Glutamatergic neuron (in vitro differentiated cells): Measurements from ENCODE around the gene ABCA12. TPM values are rescaled to one million over a fixed set of nuclear protein-coding genes. Genes with fewer than 3 reads are reported as not detected.

ENCODE experiments used
- DNase-seq: peaks from one replicate; pipeline ENCODE4 v3.0.0; 2022
- H3K27ac Mint-ChIP-seq: one replicate; pipeline ENCODE4 v1.8.0; 2020; ENCODE audit warnings: mild to moderate bottlenecking, mixed read lengths, inconsistent platforms; ENCODE audit not compliant: unreplicated experiment
- H3K27me3 Mint-ChIP-seq: one replicate; pipeline ENCODE4 v1.8.0; 2020; ENCODE audit warnings: mild to moderate bottlenecking, moderate library complexity, mixed read lengths, inconsistent platforms; ENCODE audit not compliant: unreplicated experiment
- H3K36me3 Mint-ChIP-seq: one replicate; pipeline ENCODE4 v1.8.0; 2020; ENCODE audit warnings: mild to moderate bottlenecking, mixed read lengths, inconsistent platforms; ENCODE audit not compliant: unreplicated experiment
- H3K4me1 Mint-ChIP-seq: one replicate; pipeline ENCODE4 v1.8.0; 2020; ENCODE audit warnings: mild to moderate bottlenecking, low read depth, mixed read lengths, inconsistent platforms; ENCODE audit not compliant: unreplicated experiment
- H3K4me3 Mint-ChIP-seq: one replicate; pipeline ENCODE4 v1.8.0; 2020; ENCODE audit warnings: mild to moderate bottlenecking, mixed read lengths, inconsistent platforms; ENCODE audit not compliant: unreplicated experiment
- H3K9me3 Mint-ChIP-seq: one replicate; pipeline ENCODE4 v1.8.0; 2020; ENCODE audit warnings: mild to moderate bottlenecking, moderate library complexity, mixed read lengths, inconsistent platforms; ENCODE audit not compliant: unreplicated experiment
- total RNA-seq: library from RNA; stranded (reverse); fragmentation: NEBNext Ultra II Directional; extraction: Animal tissue kit (Norgen Biotek cat#: 25700); gene quantifications from one replicate; pipeline ENCODE4 v1.2.1, GENCODE V29; 2021; ENCODE audit not compliant: unreplicated experiment
- TF ChIP-seq, protein P1 (sequence below): fragments of 200-600 bp; sonication (generic); IDR thresholded peaks from one replicate; pipeline ENCODE4 v1.5.0; 2021; ENCODE audit not compliant: partially characterized antibody, unreplicated experiment

Gene ABCA12
- total RNA-seq, 1 donor from 2014 or later: 0.37 TPM

DNA sequence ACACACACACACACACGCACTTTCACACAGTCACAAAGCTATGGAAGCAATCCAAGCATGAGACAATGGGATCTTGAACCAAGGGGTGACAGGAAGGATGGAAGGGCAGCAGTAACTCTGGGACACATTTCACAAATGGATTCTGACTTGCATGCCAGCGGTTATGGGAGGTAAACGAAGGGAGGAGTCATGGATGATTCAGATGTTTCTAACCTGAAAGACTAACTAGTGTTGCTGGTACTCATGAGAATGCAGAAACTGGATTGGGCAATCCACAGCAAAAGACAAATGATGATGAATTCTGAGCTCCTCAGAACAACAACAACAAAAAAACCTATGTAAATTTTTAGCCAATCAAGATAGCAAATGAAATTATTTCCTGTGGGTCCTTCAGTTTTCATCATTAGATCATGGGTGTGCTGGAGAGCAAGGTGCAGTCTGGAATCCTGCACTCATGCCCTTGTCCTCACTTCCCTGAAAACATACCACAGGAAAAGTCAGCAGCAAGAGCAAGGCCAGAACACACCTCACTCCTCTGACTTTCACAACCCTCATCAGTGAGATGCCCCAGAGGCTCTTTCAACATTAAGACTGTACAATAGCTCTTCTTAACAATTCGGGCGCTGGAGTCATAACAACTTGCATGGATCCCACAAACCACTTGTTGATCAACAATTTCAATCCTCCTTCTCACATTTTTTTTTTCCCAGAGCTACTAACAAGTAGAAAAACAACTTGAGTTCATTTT, 32.6 kb downstream of the ABCA12 start:
- H3K4me3 Mint-ChIP-seq: no peak overlapping the region
- H3K27me3 Mint-ChIP-seq: peaks cover under 1% of the 10 kb centered on the region
- TF ChIP-seq, protein P1, sequence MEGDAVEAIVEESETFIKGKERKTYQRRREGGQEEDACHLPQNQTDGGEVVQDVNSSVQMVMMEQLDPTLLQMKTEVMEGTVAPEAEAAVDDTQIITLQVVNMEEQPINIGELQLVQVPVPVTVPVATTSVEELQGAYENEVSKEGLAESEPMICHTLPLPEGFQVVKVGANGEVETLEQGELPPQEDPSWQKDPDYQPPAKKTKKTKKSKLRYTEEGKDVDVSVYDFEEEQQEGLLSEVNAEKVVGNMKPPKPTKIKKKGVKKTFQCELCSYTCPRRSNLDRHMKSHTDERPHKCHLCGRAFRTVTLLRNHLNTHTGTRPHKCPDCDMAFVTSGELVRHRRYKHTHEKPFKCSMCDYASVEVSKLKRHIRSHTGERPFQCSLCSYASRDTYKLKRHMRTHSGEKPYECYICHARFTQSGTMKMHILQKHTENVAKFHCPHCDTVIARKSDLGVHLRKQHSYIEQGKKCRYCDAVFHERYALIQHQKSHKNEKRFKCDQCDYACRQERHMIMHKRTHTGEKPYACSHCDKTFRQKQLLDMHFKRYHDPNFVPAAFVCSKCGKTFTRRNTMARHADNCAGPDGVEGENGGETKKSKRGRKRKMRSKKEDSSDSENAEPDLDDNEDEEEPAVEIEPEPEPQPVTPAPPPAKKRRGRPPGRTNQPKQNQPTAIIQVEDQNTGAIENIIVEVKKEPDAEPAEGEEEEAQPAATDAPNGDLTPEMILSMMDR: no peak
- H3K4me1 Mint-ChIP-seq: no peaks in the 10 kb centered on the region
- no peaks in the 10 kb centered on the region for H3K9me3 Mint-ChIP-seq
- DNase-seq: no peak
- no peaks in the 10 kb centered on the region for H3K36me3 Mint-ChIP-seq
- no peak overlapping the region for H3K27ac Mint-ChIP-seq

DNA sequence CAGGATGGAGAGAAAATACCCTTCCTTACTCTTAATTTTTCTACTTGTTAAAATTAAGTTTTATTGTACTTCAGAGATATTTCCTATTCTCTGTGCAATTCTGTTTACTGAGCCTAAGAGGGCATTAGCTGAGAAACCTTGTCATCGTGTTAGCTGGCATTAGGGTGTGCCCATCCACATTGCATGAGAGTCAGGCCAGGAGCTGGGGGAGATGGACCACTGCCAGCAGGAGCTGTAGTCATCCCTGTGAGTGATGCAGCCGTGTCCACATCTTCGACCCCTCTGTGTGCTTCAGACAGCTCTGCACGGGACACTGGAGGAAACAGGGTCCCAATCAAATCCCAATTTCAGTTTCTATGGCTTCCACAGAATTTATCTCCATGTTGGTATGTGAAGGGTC, 34.2 kb downstream of the ABCA12 start:
- no peak overlapping the region for H3K27ac Mint-ChIP-seq
- H3K4me1 Mint-ChIP-seq: no peaks in the 10 kb centered on the region
- no peaks in the 10 kb centered on the region for H3K9me3 Mint-ChIP-seq
- TF ChIP-seq, protein P1: no peak
- no peak overlapping the region for H3K4me3 Mint-ChIP-seq
- DNase-seq: no peak
- no peaks in the 10 kb centered on the region for H3K36me3 Mint-ChIP-seq
- H3K27me3 Mint-ChIP-seq: no peaks in the 10 kb centered on the region

DNA sequence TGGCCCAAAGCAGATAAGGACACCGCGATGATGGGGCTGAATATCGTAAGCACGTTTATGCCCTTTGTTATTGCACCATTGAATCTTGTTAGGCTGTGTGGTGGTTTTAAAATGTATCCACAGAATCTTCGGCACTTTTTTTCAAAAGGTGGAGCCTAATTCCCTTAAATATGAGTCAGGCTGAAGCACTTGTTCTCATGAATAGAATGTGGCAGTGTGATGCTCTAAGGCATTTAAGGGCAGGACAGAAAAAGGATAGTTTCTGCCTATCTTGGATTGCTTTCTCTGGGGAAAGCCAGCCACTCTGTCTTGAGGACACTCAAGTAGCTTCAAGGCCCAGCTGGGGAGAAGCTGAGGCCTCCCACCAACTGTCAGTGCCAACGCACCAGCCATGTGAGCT, 39.6 kb downstream of the ABCA12 start:
- no peak overlapping the region for H3K4me3 Mint-ChIP-seq
- no peaks in the 10 kb centered on the region for H3K4me1 Mint-ChIP-seq
- H3K27ac Mint-ChIP-seq: no peak overlapping the region
- no peak for DNase-seq
- H3K9me3 Mint-ChIP-seq: no peaks in the 10 kb centered on the region
- TF ChIP-seq, protein P1: no peak
- no peaks in the 10 kb centered on the region for H3K36me3 Mint-ChIP-seq
- no peaks in the 10 kb centered on the region for H3K27me3 Mint-ChIP-seq

DNA sequence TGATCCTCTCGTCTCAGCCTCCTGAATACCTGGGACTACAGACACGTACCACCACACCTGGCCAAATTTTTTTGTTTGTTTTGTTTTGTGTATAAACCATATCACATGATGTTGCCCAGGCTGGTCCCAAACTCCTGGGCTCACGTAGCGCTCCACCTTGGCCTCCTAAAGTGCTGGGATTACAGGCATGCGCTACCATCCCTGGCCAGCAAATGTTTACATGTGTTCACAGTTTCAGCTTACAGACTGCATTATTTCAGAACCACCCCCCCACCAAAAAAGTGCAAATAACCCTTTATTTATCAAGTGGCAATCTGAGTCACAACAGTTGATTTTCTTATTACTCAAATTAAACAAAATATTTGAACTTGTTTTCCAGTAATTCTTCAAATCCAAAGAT, 54.3 kb downstream of the ABCA12 start:
- no peaks in the 10 kb centered on the region for H3K9me3 Mint-ChIP-seq
- H3K4me3 Mint-ChIP-seq: no peak overlapping the region
- no peaks in the 10 kb centered on the region for H3K27me3 Mint-ChIP-seq
- no peaks in the 10 kb centered on the region for H3K36me3 Mint-ChIP-seq
- TF ChIP-seq, protein P1: no peak
- no peak overlapping the region for H3K27ac Mint-ChIP-seq
- DNase-seq: no peak
- peaks cover 11% of the 10 kb centered on the region for H3K4me1 Mint-ChIP-seq

DNA sequence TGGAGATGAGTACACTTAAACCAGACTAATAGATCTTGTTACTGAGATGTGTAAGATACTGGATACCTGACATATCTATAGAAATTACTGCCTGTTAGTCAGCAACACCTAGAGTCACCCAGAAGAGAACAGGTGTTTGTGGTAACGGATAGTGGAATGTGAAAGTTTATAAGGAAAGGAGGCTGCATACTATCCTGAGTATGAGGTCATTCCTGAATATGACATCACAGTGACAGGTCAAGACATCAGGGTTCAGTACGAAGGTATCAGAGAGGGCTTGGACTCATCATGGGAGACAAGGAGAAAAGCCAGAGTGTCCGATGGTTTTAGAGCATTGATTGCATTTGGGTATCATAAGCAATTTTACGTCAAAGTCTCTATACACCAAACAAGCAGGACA, 55.3 kb downstream of the ABCA12 start:
- TF ChIP-seq, protein P1: no peak
- Mint-ChIP-seq H3K4me1 (peaks cover 21% of the 10 kb centered on the region), H3K36me3 (no peaks in the 10 kb centered on the region), H3K27me3 (no peaks in the 10 kb centered on the region), H3K4me3 (no peak overlapping the region), H3K27ac (no peak overlapping the region), H3K9me3 (no peaks in the 10 kb centered on the region)
- no peak for DNase-seq
